ENCODE data around the gene CFH.
"Not testable (repeated sequence)": the region's sequence is repeated elsewhere in the genome, so short reads cannot be mapped to it uniquely, and the experiment has no call there.

The CFH gene

DNA sequence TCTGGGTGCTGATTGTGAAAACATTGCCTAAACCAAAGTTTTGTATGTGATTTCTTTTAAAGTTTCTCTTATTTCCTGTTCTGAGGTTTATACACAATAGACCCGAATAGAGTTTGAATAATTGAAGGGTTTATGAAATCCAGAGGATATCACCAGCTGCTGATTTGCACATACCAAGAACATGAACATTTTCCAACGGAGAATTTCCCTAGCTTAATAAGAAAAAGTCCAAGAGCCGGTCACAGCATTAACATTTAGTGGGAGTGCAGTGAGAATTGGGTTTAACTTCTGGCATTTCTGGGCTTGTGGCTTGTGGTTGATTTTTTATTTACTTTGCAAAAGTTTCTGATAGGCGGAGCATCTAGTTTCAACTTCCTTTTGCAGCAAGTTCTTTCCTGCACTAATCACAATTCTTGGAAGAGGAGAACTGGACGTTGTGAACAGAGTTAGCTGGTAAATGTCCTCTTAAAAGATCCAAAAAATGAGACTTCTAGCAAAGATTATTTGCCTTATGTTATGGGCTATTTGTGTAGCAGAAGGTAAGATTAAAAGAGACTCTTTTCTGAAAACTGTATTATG lies at the start of gene CFH:
Gene CFH, plus strand, starts transcription at position 407 of the 579 bp plus-strand sequence. Its CDS starts 75 bp downstream, at position 482.
- DNase-seq (ENCODE audit: low spot score): peak; percentile 5

DNA sequence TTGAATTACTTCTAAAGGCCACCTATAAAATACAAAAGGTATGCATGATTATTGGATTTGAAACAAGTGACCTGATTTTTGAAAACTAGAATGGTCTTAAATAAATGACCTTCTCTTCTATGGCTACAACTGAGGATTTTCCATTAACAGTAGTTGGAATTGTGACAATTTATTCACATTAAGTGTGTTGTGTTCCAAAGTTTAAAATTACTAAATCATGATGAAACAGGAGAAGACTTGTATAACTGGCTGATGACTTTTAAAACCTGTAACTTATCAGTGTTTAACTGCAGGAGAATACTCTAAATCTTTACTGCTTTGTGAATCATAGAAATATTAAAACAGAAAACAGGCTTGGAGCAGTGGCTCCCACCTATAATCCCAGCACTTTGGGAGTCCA lies 48.2 kb upstream of the CFH start:
- DNase-seq (ENCODE audit: low spot score): no peak

DNA sequence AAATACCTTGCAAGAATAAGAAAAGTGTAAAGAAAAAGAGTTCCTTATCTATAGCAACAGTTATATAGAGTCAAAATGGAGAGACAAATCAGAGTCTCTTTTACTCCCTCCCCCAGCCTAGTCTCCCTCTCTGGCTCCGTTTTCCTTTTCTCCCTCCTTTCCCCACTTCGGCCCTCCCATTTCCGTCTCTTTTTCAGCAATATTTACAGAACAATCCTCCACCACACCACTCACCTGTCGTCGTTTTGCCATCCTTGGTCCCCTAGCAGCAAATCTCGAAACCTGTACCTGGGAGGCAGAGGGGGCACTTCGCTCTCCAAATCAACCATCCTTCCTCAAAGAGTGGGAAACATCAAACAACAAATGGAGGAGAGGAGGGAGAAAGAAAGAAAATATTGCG lies 43.9 kb upstream of the CFH start:
- DNase-seq (ENCODE audit: low spot score): no peak

- DNase-seq (ENCODE audit: low spot score): peak; percentile 13
Observed at GRCh38 chr1:196608390-196609369, 43.2 kb upstream of the CFH start, which contains the start of gene KCNT2. TSS of gene KCNT2 (minus strand) at chr1:196608440. CDS start at chr1:196608309, 131 bp downstream.

DNA sequence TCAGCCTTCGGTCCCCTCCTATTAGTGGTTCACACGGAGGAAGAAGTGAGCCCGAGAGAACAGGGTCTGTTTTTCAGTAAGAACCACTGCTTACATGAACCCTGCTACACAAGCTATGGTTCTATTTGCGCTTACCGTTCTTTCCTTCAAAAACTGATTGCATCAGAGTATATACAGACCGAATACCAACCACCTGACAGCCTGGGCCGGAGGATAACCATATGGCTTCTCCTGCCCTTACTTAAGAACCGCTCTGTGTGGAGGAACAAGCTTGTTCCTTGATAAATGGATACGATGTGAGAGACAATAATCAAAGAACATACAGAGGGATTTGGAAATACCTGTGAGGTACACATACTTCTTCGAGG lies 42.5 kb upstream of the CFH start:
- DNase-seq (ENCODE audit: low spot score): no peak

- DNase-seq (ENCODE audit: low spot score): no peak
Observed at GRCh38 chr1:196611873-196612272, 40.0 kb upstream of the CFH start.

- DNase-seq (ENCODE audit: low spot score): no peak
Observed at GRCh38 chr1:196619721-196620120, 32.1 kb upstream of the CFH start.

- no peak for DNase-seq (ENCODE audit: low spot score)
Observed at GRCh38 chr1:196623079-196623478, 28.8 kb upstream of the CFH start.

- DNase-seq (ENCODE audit: low spot score): no peak
Observed at GRCh38 chr1:196628838-196629237, 23.0 kb upstream of the CFH start.

GRCh38 chr1:196637606-196638005 lies 14.2 kb upstream of the CFH start:
- DNase-seq (ENCODE audit: low spot score): no peak

DNA sequence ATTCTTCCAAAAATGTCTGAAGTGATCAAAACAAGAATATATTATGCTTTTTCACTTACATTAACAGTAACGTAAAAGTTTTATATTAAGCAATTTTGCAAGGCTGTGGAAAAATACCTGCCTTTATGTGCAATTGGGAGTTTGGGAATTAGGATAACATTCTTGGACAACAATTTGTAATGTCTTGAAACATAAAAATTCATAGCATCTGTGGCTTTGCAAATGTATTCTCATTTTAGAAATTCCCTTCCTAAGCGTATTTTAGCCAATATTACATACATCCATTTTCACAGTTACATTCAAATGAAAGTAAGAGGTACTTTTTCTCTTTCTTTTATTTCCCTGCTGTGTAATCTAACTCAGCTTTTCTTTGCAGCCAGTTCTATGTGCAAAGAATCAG lies 13.4 kb upstream of the CFH start:
- DNase-seq (ENCODE audit: low spot score): no peak

DNA sequence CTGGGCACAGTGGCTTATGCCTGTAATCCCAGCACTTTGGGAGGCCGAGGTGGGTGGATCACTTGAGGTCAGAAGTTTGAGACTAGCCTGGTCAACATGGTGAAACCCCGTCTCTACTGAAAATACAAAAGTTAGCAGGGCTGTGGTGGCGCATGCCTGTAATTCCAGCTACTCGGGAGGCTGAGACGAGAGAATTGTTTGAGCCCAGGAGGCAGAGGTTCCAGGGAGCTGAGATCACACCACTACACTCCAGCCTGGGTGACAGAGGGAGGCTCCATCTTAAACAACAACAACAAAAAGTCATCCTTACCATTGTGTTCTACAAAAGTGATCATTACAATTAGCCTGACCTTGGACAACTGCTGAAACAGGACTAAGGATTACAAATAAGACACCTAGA lies 12.6 kb upstream of the CFH start:
- DNase-seq (ENCODE audit: low spot score): not testable (repeated sequence)

DNA sequence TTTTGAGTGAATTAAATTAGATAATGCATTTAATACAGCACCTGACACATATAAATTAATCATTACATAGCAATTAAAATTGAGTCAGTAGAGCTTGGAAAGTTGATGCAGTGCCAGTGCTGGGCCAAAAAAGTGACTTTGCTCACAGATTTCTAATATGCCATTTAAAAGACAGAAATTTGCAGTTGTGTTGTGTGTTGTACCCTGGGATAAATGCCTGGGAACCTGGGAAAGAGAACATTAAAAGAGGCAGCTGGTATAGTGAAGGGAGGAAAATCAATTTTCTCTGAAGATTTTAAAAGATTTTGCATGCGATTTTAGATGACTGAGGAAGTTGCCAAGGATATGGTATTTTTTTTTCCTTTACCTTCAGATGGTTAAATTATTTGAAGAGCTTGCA lies 10.9 kb upstream of the CFH start:
- no peak for DNase-seq (ENCODE audit: low spot score)

GRCh38 chr1:196649990-196650389 lies 1.9 kb upstream of the CFH start:
- DNase-seq (ENCODE audit: low spot score): no peak

DNA sequence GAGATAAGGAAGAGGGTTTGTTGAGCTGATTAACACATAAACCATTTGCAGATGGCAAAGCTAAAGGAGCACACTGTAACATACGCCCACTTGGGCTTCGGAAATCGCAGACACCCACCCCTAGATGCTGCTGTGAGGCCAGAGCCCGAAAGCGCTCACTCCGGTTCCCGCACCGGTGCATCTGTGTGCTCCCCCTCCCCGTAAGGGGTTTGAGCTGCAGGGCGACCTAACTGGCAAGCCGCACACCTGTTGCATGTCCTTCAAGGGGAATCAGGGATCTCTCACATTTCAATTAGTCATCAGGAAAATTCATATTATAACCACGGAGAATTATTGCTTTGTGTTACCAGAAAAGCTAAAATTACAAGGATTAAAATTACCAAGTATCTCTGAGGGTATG lies 1.4 kb upstream of the CFH start:
- DNase-seq (ENCODE audit: low spot score): no peak

DNA sequence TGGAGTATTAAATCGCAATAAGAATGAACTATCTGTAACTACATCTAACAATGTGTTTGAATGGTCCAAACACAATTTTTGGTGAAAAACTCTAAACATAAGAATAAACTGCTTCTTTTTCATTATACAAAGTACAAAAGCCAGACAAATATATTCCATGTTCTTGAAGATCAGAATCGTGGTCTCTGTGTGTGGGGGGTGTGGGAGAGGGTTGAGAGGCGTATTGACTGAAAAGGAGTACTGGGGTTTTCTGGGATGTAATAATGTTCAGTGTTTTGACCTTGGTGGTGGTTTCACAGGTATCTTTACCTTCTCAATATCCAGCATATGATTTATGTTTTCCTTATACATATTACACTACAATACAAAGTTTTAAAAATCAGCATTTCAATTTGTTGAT lies 764 bp upstream of the CFH start:
- no peak for DNase-seq (ENCODE audit: low spot score)

DNA sequence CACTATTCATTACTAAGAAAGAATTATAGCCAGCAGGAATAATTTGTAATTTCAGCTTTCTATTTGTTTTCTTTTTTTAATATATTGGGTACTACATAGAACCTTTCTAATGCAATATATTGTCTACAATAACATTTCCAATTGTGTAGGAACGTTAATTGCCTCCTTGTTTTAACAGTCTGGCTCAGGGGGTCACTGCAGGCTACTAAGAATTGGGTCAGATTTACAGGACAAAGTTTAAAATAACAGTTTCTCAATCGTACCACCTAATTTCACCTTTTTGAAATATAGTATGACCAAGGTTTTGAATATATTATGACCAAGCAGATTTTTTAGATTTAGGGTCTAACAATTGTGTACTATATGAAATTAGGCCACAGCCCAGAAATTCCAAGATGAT lies 2.4 kb downstream of the CFH start:
- DNase-seq (ENCODE audit: low spot score): no peak

DNA sequence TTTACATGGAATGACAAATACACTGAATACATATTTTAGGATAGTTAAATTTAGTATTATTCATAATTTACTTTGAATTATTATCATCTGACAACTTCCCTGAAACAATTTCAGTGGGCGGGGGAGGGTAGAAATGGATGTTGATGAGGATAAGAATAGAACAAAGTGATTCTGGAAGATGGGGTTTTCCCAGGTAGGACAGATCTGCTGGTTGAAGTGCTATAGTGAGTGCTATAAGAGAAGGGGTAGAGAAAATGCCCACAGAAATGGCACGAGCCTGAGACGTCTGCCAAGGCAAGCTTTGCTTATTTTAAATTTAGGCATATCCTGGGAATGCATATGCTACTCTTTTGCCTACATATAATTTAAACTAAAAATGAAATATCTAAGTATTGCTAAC lies 3.2 kb downstream of the CFH start:
- DNase-seq (ENCODE audit: low spot score): no peak

DNA sequence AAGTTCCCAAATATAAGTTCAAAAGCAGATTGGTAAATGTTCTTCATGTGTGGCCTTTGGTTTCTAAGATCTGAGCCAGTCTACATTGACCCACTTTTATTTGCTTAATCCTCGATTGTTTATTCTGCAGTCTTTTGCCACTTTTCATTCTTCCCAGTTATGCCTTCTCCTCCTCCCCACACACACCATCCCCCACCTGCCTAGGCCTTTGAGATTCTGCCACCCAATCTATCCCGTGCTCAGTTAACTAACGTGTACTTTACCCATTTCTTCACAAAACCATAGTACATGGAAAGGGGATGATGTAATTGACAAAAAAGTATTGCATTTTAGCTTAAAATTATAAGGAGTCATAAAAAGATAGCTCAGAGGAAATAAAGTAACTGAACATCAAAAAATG lies 3.7 kb downstream of the CFH start:
- no peak for DNase-seq (ENCODE audit: low spot score)

- DNase-seq (ENCODE audit: low spot score): no peak
Observed at GRCh38 chr1:196659471-196659870, 7.6 kb downstream of the CFH start.

GRCh38 chr1:196660272-196660671 lies 8.4 kb downstream of the CFH start:
- no peak for DNase-seq (ENCODE audit: low spot score)

DNA sequence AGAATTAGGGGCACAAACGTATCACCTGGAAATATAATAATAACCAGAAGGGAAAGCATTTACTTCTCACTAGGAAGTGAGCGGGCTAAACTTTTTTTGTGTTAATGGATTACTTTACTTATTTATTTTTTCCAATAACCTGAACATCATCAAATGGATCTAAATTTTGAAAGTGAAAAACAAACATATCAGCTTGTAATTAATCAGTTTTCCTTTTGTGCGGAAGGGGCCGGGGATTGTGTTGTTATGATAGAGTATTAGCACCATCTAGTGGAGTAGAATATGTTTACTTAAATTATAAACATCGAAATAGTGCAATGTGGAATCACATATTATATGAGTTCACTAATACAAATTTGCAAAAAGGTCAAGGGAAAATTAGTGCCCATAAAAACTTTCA lies 9.0 kb downstream of the CFH start:
- DNase-seq (ENCODE audit: low spot score): peak; percentile 39

GRCh38 chr1:196661345-196661744 lies 9.5 kb downstream of the CFH start:
- DNase-seq (ENCODE audit: low spot score): no peak

DNA sequence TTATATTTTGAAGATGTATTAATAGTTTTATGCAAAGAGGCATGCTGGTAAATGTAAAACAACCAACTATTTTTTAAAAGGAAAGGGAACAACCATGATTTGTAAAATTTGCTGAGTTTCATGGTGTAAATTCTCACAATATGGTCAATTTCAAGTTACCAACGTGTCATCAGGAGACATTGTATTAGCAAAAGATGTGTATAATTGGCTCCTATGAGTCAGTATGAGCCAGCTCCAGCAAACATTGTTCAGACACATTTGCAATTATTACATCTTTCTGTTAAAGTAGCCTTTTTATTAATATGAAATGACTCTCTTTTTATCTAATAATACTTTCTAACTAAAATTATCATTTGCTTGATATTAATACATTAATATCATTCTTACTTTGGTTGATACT lies 15.3 kb downstream of the CFH start:
- no peak for DNase-seq (ENCODE audit: low spot score)
